Measurements from ENCODE around the gene BOD1. TPM values are rescaled to one million over a fixed set of nuclear protein-coding genes. Genes with fewer than 3 reads are reported as not detected.

BOD1 gene
- total RNA-seq, 1 donor from 2014 or later = 81.7 TPM

GRCh38 chr5:173643964-173644363 lies 27.5 kb upstream of the BOD1 start:
- Histone ChIP-seq H3K27me3 (ENCODE audit: control insufficient read depth, insufficient read depth, low read length) (peaks cover 3% of the 10 kb centered on the region), H3K36me3 (ENCODE audit: control insufficient read depth, insufficient read depth, low read length) (no peaks in the 10 kb centered on the region), H3K4me3 (ENCODE audit: low read depth, low read length) (no peak overlapping the region)
- TF ChIP-seq CTCF (IDR thresholded peaks at IDR 0.05; ENCODE audit: insufficient read depth, low read length, poor library complexity, severe bottlenecking) = no peak
- no peak for DNase-seq (ENCODE audit: low read depth)

GRCh38 chr5:173642895-173643481 lies 26.5 kb upstream of the BOD1 start:
- no peak for DNase-seq (ENCODE audit: low read depth)
- Histone ChIP-seq H3K27me3 (ENCODE audit: control insufficient read depth, insufficient read depth, low read length) (peaks cover 3% of the 10 kb centered on the region), H3K36me3 (ENCODE audit: control insufficient read depth, insufficient read depth, low read length) (no peaks in the 10 kb centered on the region), H3K4me3 (ENCODE audit: low read depth, low read length) (no peak overlapping the region)
- no peak for TF ChIP-seq CTCF (IDR thresholded peaks at IDR 0.05; ENCODE audit: insufficient read depth, low read length, poor library complexity, severe bottlenecking)

GRCh38 chr5:173642191-173642816 lies 25.9 kb upstream of the BOD1 start:
- H3K36me3 ChIP-seq (ENCODE audit: control insufficient read depth, insufficient read depth, low read length) = no peaks in the 10 kb centered on the region
- TF ChIP-seq CTCF (IDR thresholded peaks at IDR 0.05; ENCODE audit: insufficient read depth, low read length, poor library complexity, severe bottlenecking) = no peak
- no peak overlapping the region for H3K4me3 ChIP-seq (ENCODE audit: low read depth, low read length)
- H3K27me3 ChIP-seq (ENCODE audit: control insufficient read depth, insufficient read depth, low read length) = peaks cover 3% of the 10 kb centered on the region
- DNase-seq (ENCODE audit: low read depth) = no peak

- no peak for TF ChIP-seq CTCF (IDR thresholded peaks at IDR 0.05; ENCODE audit: insufficient read depth, low read length, poor library complexity, severe bottlenecking)
Observed at GRCh38 chr5:173640156-173640804, 23.8 kb upstream of the BOD1 start.

GRCh38 chr5:173638126-173639040 lies 21.9 kb upstream of the BOD1 start:
- no peak for DNase-seq (ENCODE audit: low read depth)
- Histone ChIP-seq H3K27me3 (ENCODE audit: control insufficient read depth, insufficient read depth, low read length) (peaks cover 3% of the 10 kb centered on the region), H3K4me3 (ENCODE audit: low read depth, low read length) (no peak overlapping the region), H3K36me3 (ENCODE audit: control insufficient read depth, insufficient read depth, low read length) (no peaks in the 10 kb centered on the region)
- no peak for TF ChIP-seq CTCF (IDR thresholded peaks at IDR 0.05; ENCODE audit: insufficient read depth, low read length, poor library complexity, severe bottlenecking)

More at GRCh38 chr5:173640156-173640804, 23.8 kb upstream of the BOD1 start:
- DNase-seq (ENCODE audit: low read depth) = no peak
- no peaks in the 10 kb centered on the region for H3K36me3 ChIP-seq (ENCODE audit: control insufficient read depth, insufficient read depth, low read length)
- H3K4me3 ChIP-seq (ENCODE audit: low read depth, low read length) = no peak overlapping the region
- peaks cover 3% of the 10 kb centered on the region for H3K27me3 ChIP-seq (ENCODE audit: control insufficient read depth, insufficient read depth, low read length)

All from kidney epithelial cell (primary cell).